ENCODE data around the gene SEZ6L2.

The SEZ6L2 gene

DNA sequence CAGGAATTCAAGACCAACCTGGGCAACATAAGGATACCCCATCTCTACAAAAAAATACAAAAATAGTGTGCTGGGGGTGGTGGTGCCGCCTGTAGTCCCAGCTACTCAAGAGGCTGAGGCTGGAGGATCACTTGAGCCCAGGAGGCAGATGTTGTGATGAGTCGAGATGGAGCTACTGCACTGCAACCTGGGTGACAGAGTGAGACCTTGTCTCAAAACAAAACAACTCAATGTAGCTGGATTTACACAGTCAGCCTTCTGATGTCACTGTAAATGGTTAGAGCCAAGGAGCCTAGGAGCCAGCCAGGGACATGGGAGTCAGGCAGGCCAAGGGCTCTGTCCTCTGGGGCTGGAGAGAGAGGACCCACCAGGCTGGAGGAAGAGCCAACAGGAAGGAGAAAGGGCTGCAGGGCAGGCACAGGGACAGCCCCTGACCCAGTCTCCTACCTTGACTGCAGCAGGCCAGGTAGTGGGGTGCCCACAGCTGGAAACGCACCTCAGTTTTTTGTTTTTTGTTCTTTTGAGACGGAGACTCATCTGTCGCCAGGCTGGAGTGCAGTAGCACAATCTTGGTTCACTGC lies 44.7 kb downstream of the SEZ6L2 start:
- H4K20me1 ChIP-seq (ENCODE audit: insufficient read depth, low read length, poor library complexity, severe bottlenecking), result no peaks in the 10 kb centered on the region
- no peaks in the 10 kb centered on the region; the same call in 1 of the 2 replicates for H3K36me3 ChIP-seq (ENCODE audit: insufficient read depth, low read length)
- no peak overlapping the region for H3K4me3 ChIP-seq (ENCODE audit: low read length, poor library complexity, severe bottlenecking)
- H3K79me2 ChIP-seq (ENCODE audit: insufficient read depth, low read length), result no peaks in the 10 kb centered on the region
- H3K4me2 ChIP-seq (ENCODE audit: low read depth, low read length, poor library complexity, severe bottlenecking), result no peak overlapping the region
- no peak overlapping the region for H3K9ac ChIP-seq (ENCODE audit: low read depth, low read length, poor library complexity, severe bottlenecking)
- no peaks in the 10 kb centered on the region for H3K27me3 ChIP-seq (ENCODE audit: insufficient read depth, low read length, poor library complexity, severe bottlenecking)
- no peaks in the 10 kb centered on the region for H3K4me1 ChIP-seq (ENCODE audit: insufficient read depth, low read length, poor library complexity, severe bottlenecking)
- TF ChIP-seq, protein P1, sequence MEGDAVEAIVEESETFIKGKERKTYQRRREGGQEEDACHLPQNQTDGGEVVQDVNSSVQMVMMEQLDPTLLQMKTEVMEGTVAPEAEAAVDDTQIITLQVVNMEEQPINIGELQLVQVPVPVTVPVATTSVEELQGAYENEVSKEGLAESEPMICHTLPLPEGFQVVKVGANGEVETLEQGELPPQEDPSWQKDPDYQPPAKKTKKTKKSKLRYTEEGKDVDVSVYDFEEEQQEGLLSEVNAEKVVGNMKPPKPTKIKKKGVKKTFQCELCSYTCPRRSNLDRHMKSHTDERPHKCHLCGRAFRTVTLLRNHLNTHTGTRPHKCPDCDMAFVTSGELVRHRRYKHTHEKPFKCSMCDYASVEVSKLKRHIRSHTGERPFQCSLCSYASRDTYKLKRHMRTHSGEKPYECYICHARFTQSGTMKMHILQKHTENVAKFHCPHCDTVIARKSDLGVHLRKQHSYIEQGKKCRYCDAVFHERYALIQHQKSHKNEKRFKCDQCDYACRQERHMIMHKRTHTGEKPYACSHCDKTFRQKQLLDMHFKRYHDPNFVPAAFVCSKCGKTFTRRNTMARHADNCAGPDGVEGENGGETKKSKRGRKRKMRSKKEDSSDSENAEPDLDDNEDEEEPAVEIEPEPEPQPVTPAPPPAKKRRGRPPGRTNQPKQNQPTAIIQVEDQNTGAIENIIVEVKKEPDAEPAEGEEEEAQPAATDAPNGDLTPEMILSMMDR (conservative IDR thresholded peaks at IDR 0.05; ENCODE audit: low read length), result no peak
- no peak for TF ChIP-seq EZH2phosphoT487 (IDR thresholded peaks at IDR 0.05; ENCODE audit: borderline replicate concordance)
- no peaks in the 10 kb centered on the region for H3K9me3 ChIP-seq (ENCODE audit: insufficient read depth, low read depth, low read length)
- no peak overlapping the region for H2AFZ ChIP-seq (ENCODE audit: low read length)
- no peaks in the 10 kb centered on the region for H3F3A ChIP-seq (ENCODE audit: low read depth)
- H3K9me2 ChIP-seq (replicated peaks; ENCODE audit: low read depth, low read length), result no peaks in the 10 kb centered on the region

DNA sequence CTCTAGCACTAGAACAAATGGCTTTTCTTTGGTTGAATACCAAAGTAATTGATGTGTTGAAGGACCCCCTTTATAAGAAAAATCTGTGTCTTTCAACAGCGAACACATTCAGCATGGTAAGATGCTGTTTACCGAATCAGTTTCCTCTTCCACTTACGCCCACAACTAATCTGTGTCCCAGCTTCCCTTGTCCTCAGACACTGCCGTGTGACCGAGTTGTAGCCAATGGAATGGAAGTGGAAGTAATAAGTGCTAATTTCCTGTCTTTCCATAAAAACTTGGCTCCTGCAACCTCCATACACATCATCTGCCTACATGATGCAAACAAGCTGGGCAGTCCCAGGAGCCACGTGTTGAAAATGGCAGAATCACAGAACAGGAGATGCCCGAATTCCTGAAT lies 46.7 kb downstream of the SEZ6L2 start:
- H4K20me1 ChIP-seq (ENCODE audit: insufficient read depth, low read length, poor library complexity, severe bottlenecking), result no peaks in the 10 kb centered on the region
- no peaks in the 10 kb centered on the region for H3K79me2 ChIP-seq (ENCODE audit: insufficient read depth, low read length)
- no peak overlapping the region for H2AFZ ChIP-seq (ENCODE audit: low read length)
- no peaks in the 10 kb centered on the region for H3K9me3 ChIP-seq (ENCODE audit: insufficient read depth, low read depth, low read length)
- H3K27me3 ChIP-seq (ENCODE audit: insufficient read depth, low read length, poor library complexity, severe bottlenecking), result no peaks in the 10 kb centered on the region
- H3K4me3 ChIP-seq (ENCODE audit: low read length, poor library complexity, severe bottlenecking), result no peak overlapping the region
- H3K4me2 ChIP-seq (ENCODE audit: low read depth, low read length, poor library complexity, severe bottlenecking), result no peak overlapping the region
- H3K9ac ChIP-seq (ENCODE audit: low read depth, low read length, poor library complexity, severe bottlenecking), result no peak overlapping the region
- TF ChIP-seq, protein P1 (conservative IDR thresholded peaks at IDR 0.05; ENCODE audit: low read length), result no peak
- no peak for TF ChIP-seq EZH2phosphoT487 (IDR thresholded peaks at IDR 0.05; ENCODE audit: borderline replicate concordance)
- no peaks in the 10 kb centered on the region for H3K36me3 ChIP-seq (ENCODE audit: insufficient read depth, low read length)
- no peaks in the 10 kb centered on the region for H3F3A ChIP-seq (ENCODE audit: low read depth)
- H3K4me1 ChIP-seq (ENCODE audit: insufficient read depth, low read length, poor library complexity, severe bottlenecking), result no peaks in the 10 kb centered on the region
- no peaks in the 10 kb centered on the region for H3K9me2 ChIP-seq (replicated peaks; ENCODE audit: low read depth, low read length)

DNA sequence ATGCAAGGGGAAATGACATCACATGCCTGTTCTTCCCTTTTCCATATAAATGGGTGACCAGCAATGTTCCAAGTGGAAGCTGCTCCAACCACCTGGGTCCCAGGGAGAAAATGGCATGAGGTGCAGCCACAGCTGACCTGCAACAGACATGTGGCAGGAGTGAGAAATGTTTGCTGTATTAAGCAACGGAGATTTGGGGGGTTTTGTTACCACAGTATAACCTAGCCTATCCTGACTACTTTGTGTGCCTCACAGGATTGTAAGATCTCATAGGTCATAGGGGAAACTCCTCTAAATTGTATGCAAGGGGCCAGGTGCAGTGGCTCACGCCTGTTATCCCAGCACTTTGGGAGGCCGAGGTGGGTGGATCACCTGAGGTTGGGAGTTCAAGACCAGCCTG lies 48.4 kb downstream of the SEZ6L2 start:
- Histone ChIP-seq H3K9me2 (replicated peaks; ENCODE audit: low read depth, low read length) (no peaks in the 10 kb centered on the region), H3K36me3 (ENCODE audit: insufficient read depth, low read length) (no peaks in the 10 kb centered on the region), H3F3A (ENCODE audit: low read depth) (no peaks in the 10 kb centered on the region), H3K9me3 (ENCODE audit: insufficient read depth, low read depth, low read length) (no peaks in the 10 kb centered on the region), H3K4me2 (ENCODE audit: low read depth, low read length, poor library complexity, severe bottlenecking) (no peak overlapping the region), H3K4me1 (ENCODE audit: insufficient read depth, low read length, poor library complexity, severe bottlenecking) (no peaks in the 10 kb centered on the region), H2AFZ (ENCODE audit: low read length) (no peak overlapping the region), H3K79me2 (ENCODE audit: insufficient read depth, low read length) (no peaks in the 10 kb centered on the region), H3K9ac (ENCODE audit: low read depth, low read length, poor library complexity, severe bottlenecking) (no peak overlapping the region), H3K4me3 (ENCODE audit: low read length, poor library complexity, severe bottlenecking) (no peak overlapping the region), H3K27me3 (ENCODE audit: insufficient read depth, low read length, poor library complexity, severe bottlenecking) (no peaks in the 10 kb centered on the region), H4K20me1 (ENCODE audit: insufficient read depth, low read length, poor library complexity, severe bottlenecking) (no peaks in the 10 kb centered on the region)
- TF ChIP-seq EZH2phosphoT487 (IDR thresholded peaks at IDR 0.05; ENCODE audit: borderline replicate concordance), result no peak
- TF ChIP-seq, protein P1 (conservative IDR thresholded peaks at IDR 0.05; ENCODE audit: low read length), result no peak

Measured in Loucy (cell line).